ENCODE data around the gene ADAMTSL1.

The ADAMTSL1 gene

DNA sequence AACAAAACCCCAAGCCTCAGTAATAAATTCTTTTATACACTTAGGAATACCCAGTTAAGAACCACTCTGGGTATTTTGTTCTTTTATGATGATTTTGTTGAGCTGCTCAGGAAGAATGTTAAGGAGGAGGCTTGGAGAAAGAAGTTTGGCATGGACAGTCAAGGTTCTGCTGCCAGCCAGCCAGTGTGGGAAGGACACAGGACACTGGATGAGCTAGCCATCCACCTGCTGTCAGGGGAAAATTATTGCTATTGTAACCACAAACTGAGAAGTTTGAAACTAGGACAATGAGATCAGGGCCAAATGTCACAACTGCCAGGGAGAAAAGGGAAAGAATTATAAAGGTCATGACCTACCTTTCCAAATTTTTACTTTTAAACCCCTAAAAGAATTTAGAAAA lies 25.9 kb upstream of the ADAMTSL1 start:
- no peaks in the 10 kb centered on the region for H3K9me3 ChIP-seq (ENCODE audit: insufficient read depth, low read length)

DNA sequence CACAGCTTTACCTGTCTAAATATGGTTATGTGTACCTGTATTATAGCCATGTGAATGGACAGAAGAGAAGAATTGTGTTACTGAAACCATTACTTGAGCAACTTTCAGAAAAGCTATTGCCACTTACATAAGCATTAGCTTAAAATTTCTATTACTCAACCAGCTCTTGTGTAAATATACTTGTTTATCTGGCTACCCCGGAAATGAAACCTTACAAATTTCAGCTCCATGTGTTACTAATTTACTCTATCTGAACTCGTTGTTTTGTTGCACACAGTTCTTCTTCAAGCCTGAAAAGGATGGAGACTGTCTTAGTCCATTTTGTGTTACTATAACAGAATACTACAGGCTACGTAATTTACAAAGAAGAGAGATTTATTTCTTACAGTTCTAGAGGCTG lies 22.5 kb upstream of the ADAMTSL1 start:
- Histone ChIP-seq H4K20me1 (ENCODE audit: low read depth, low read length) (no peaks in the 10 kb centered on the region), H3K27ac (ENCODE audit: low read depth, low read length) (no peak overlapping the region), H3K27me3 (ENCODE audit: low read length) (no peaks in the 10 kb centered on the region), H3K79me2 (ENCODE audit: insufficient read depth, low read length) (no peaks in the 10 kb centered on the region), H2AFZ (ENCODE audit: low read depth, low read length, severe bottlenecking) (no peak overlapping the region), H3K4me3 (ENCODE audit: insufficient read depth, low read length, poor library complexity, severe bottlenecking) (no peak overlapping the region), H3K4me2 (ENCODE audit: low read depth, low read length, poor library complexity, severe bottlenecking) (no peak overlapping the region), H3K9ac (ENCODE audit: low read length) (no peak overlapping the region), H3K36me3 (ENCODE audit: low read length) (no peaks in the 10 kb centered on the region), H3F3A (ENCODE audit: insufficient read depth) (no peaks in the 10 kb centered on the region), H3K9me3 (ENCODE audit: insufficient read depth, low read length) (no peaks in the 10 kb centered on the region), H3K9me2 (replicated peaks; ENCODE audit: insufficient read depth, low read length) (no peaks in the 10 kb centered on the region)
- TF ChIP-seq, protein P1, sequence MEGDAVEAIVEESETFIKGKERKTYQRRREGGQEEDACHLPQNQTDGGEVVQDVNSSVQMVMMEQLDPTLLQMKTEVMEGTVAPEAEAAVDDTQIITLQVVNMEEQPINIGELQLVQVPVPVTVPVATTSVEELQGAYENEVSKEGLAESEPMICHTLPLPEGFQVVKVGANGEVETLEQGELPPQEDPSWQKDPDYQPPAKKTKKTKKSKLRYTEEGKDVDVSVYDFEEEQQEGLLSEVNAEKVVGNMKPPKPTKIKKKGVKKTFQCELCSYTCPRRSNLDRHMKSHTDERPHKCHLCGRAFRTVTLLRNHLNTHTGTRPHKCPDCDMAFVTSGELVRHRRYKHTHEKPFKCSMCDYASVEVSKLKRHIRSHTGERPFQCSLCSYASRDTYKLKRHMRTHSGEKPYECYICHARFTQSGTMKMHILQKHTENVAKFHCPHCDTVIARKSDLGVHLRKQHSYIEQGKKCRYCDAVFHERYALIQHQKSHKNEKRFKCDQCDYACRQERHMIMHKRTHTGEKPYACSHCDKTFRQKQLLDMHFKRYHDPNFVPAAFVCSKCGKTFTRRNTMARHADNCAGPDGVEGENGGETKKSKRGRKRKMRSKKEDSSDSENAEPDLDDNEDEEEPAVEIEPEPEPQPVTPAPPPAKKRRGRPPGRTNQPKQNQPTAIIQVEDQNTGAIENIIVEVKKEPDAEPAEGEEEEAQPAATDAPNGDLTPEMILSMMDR (IDR thresholded peaks at IDR 0.05; ENCODE audit: insufficient read depth, low read length, poor library complexity, severe bottlenecking): no peak
- no peak for TF ChIP-seq EZH2phosphoT487 (conservative IDR thresholded peaks at IDR 0.05; ENCODE audit: low read length)

More for the DNA sequence above, 25.9 kb upstream of the ADAMTSL1 start:
- no peaks in the 10 kb centered on the region for H4K20me1 ChIP-seq (ENCODE audit: low read depth, low read length)
- H3F3A ChIP-seq (ENCODE audit: insufficient read depth): no peaks in the 10 kb centered on the region
- no peak overlapping the region for H3K9ac ChIP-seq (ENCODE audit: low read length)
- no peaks in the 10 kb centered on the region for H3K9me2 ChIP-seq (replicated peaks; ENCODE audit: insufficient read depth, low read length)
- H3K4me2 ChIP-seq (ENCODE audit: low read depth, low read length, poor library complexity, severe bottlenecking): no peak overlapping the region
- H3K79me2 ChIP-seq (ENCODE audit: insufficient read depth, low read length): no peaks in the 10 kb centered on the region
- TF ChIP-seq EZH2phosphoT487 (conservative IDR thresholded peaks at IDR 0.05; ENCODE audit: low read length): no peak
- TF ChIP-seq, protein P1 (IDR thresholded peaks at IDR 0.05; ENCODE audit: insufficient read depth, low read length, poor library complexity, severe bottlenecking): no peak
- no peaks in the 10 kb centered on the region for H3K27me3 ChIP-seq (ENCODE audit: low read length)
- H2AFZ ChIP-seq (ENCODE audit: low read depth, low read length, severe bottlenecking): no peak overlapping the region
- H3K27ac ChIP-seq (ENCODE audit: low read depth, low read length): no peak overlapping the region
- H3K4me3 ChIP-seq (ENCODE audit: insufficient read depth, low read length, poor library complexity, severe bottlenecking): no peak overlapping the region
- H3K36me3 ChIP-seq (ENCODE audit: low read length): no peaks in the 10 kb centered on the region

DNA sequence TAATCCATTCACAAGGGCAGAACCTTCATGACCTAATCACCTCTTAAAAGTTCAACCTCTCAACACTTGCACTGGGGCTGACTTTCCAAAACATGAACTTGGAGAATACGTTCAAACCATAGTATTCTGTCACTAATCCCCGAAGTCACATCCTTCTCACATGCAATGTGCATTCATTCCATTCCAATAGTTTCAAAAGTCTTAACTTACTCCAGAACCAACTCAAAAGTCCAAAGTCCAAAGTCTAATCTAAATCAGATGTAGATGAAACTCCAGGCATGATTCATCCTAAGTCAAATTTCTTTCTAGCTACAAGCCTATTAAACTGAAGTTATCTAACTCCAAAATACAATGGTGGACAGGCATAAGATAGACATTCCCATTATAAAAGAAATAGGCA lies 21.7 kb upstream of the ADAMTSL1 start:
- H3K27ac ChIP-seq (ENCODE audit: low read depth, low read length): no peak overlapping the region
- no peak overlapping the region for H3K9ac ChIP-seq (ENCODE audit: low read length)
- H3K9me3 ChIP-seq (ENCODE audit: insufficient read depth, low read length): no peaks in the 10 kb centered on the region
- TF ChIP-seq, protein P1 (IDR thresholded peaks at IDR 0.05; ENCODE audit: insufficient read depth, low read length, poor library complexity, severe bottlenecking): no peak
- TF ChIP-seq EZH2phosphoT487 (conservative IDR thresholded peaks at IDR 0.05; ENCODE audit: low read length): no peak
- H3K4me3 ChIP-seq (ENCODE audit: insufficient read depth, low read length, poor library complexity, severe bottlenecking): no peak overlapping the region
- no peaks in the 10 kb centered on the region for H3K9me2 ChIP-seq (replicated peaks; ENCODE audit: insufficient read depth, low read length)
- no peaks in the 10 kb centered on the region for H3K27me3 ChIP-seq (ENCODE audit: low read length)
- no peaks in the 10 kb centered on the region for H3K36me3 ChIP-seq (ENCODE audit: low read length)
- no peaks in the 10 kb centered on the region for H3F3A ChIP-seq (ENCODE audit: insufficient read depth)
- no peaks in the 10 kb centered on the region for H4K20me1 ChIP-seq (ENCODE audit: low read depth, low read length)
- no peak overlapping the region for H3K4me2 ChIP-seq (ENCODE audit: low read depth, low read length, poor library complexity, severe bottlenecking)
- H3K79me2 ChIP-seq (ENCODE audit: insufficient read depth, low read length): no peaks in the 10 kb centered on the region
- no peak overlapping the region for H2AFZ ChIP-seq (ENCODE audit: low read depth, low read length, severe bottlenecking)

Measured in SU-DHL-6 (cell line).